Fibroblast of skin of right biceps (primary cell): ENCODE results near the gene PRAMEF12.
"Not testable (repeated sequence)": the region's sequence is repeated elsewhere in the genome, so short reads cannot be mapped to it uniquely, and the experiment has no call there.

Experiments used
- DNase-seq: peaks from one replicate; pipeline ENCODE4 v3.0.0-alpha.2; 2013

Gene PRAMEF12

DNA sequence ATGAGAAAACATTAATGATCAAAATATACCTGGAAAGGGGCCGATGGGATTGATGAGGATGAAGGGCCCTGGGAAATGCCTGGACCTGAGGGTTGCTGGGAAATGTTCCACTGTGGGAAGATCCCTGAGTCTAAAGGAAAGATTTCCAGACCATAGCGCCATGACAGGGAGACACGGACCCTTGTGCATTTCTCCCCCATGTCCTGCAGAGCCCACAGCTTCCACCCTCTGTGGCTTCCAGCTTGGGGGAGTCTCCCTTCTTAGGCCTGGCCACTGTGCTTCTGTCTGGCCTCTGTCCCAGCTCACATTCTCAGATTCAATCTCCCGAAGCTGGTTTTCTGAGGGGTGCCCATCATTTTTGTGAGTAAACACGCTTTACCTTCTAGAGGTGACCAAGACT is 1.0 kb upstream of the PRAMEF12 start:
- DNase-seq = no peak

DNA sequence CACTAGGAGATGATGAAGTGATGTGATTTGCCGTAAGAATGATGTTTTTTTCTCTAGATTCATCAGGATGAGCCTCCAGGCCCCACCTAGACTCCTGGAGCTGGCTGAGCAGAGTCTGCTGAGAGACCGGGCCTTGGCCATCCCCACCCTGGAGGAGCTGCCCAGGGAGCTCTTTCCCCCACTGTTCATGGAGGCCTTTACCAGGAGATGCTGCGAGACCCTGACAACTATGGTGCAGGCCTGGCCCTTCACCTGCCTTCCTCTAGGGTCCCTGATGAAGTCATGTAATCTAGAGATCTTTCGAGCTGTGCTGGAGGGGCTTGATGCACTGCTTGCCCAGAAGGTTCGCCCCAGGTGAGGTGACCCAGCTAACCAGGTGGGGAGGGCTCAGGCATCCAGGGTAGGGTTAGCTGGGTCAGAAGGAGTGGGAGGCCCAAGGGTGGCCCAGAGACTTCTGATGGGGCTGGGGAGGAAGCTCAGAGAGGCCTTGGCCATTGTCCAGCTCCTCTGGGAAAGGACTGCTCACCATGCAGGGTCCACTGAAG is 1.3 kb downstream of the PRAMEF12 start:
- no peak for DNase-seq

DNA sequence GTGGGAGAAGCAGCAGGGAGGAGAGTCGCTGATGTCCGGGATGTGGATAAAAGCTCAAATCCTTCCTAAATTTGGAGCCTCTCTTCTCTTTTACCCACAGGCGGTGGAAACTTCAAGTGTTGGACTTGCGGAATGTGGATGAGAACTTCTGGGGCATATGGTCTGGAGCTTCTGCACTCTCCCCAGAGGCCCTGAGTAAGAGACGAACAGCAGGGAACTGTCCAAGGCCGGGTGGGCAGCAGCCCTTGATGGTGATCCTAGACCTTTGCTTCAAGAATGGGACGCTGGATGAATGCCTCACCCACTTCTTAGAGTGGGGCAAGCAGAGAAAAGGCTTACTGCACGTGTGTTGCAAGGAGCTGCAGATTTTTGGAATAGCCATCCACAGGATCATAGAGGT is 1.9 kb downstream of the PRAMEF12 start:
- DNase-seq = no peak

DNA sequence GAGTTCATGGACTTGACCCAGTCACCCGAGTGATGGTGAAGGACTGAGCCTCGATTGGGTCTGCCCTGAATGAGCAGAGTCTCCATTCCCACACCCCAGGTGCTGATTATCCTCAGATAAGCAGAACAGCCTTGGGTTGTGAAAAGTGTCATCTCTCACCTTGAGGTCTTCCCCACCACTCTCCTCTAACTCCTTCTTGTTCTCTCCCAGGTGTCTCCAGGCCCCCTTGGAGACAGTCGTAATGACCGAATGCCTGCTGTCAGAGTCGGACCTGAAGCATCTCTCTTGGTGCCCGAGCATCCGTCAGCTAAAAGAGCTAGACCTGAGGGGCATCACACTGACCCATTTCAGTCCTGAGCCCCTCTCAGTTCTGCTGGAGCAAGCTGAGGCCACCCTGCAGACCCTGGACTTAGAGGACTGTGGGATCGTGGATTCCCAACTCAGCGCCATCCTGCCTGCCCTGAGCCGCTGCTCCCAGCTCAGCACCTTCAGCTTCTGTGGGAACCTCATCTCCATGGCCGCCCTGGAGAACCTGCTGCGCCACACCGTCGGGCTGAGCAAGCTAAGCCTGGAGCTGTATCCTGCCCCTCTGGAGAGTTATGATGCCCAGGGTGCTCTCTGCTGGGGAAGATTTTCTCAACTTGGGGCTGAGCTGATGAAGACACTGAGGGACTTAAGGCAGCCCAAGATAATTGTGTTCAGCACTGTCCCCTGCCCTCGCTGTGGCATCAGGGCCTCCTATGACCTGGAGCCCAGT is 3.4 kb downstream of the PRAMEF12 start:
- no peak for DNase-seq

DNA sequence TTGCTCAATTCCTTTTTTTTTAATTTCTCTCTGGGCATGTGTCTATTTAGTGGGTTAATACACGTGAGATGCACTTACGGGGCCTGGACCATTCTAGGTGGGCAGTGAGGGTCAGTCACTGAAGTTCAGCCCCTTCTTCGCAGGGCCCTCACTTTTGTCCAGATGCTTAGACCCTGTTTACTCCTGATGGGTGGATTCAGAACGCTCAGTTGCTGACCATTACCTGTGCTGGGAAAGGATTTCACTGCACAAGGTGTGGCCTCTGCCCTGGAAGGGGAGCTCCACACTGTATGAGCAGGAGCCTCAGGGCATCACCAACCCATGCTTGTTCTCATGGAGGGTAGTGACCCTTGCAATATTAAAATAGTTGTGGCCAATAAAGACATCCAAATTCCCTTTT is 4.5 kb downstream of the PRAMEF12 start:
- no peak for DNase-seq

DNA sequence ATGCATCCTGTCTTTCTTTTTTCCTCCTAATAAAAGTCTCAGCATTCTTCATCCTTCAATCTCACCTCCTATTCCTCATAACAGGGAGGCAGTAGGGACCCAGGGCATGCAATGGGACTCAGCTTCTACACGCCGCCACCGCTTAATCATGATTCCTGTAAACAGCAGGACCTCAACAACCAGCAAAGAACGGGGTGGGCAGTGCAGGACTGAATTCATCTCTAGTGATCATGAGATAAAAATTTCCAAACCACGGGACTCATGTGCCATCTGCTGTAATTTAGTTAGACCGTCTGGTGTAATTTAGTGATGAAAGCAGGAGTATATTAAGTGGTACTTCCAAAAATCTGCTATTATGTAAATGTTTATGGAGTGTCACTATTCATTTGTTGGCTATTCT is 5.4 kb downstream of the PRAMEF12 start:
- no peak for DNase-seq

DNA sequence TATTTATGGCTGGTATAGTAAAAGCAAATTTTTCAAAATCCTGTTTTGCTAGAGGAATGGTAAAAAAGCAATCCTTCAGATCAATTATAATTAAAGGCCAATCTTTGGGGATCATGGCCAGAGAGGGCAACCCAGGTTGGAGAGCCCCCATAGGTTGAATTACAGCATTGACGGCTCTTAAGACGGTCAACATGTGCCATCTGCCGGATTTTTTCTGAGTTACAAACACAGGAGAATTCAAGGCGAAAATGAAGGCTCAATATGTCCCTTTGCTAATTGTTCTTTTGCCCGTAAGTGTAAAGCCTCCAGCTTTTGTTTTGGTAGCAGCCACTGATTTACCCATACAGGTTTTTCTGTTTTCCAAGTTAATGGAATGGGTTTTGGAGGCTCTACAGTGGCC is 8.0 kb downstream of the PRAMEF12 start:
- DNase-seq = not testable (repeated sequence)

DNA sequence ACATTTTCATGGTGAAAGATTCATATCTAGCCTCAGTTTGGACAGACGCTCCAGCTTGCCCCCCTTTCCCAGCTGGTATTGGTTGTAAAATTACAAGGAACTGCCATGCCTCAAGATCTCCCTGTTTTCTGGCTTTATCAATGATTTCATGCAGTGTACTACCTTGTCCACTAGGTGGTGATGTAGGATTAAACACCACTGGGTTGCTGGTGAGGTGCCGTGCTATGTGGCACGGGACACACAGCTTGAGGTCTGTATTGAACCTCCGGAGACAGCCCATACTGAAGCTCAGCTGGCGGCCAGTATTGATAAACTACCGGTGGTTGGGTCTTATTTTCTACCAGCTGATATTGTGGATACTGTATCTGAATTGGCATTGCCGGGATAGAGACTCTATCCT is 10.2 kb downstream of the PRAMEF12 start:
- not testable (repeated sequence) for DNase-seq

DNA sequence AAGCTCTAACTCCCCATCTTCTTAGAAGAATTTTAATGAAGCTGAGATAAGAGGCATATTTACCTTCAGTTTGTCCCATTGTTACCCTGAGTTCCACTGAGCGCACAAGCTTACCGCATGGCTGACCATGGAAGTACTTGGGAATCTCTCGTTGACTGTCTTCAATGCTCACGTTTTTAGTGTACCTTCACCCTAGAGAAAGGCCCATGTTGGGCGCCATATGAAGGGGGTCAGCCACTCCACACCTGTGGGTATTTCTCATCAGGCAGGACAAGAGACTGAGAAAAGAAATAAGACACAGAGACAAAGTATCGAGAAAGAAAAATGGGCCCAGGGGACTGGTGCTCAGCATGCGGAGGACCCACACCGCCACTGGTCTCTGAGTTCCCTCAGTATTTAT is 11.2 kb downstream of the PRAMEF12 start:
- peak; percentile 6 for DNase-seq

DNA sequence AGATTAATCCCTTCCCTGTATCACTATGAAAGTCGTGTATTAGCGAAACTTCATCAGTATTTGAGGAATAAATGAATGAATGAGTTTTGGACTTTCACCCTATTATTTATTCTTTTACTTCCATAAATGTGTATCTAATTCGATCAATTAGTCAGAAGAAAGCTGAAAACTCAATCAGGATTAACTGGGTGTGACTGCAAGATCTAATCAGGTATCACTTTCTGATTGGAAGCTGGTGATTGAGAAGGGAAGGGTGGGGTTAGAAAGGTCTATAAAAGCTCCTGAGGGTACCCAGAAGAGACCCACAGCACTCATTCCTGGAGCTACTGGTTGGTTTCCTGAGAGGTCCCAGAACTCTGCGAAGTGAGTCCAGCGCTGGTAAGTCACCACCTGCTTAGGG is 17.6 kb downstream of the PRAMEF12 start, which contains the start of gene PRAMEF1:
PRAMEF1 (plus strand) TSS at position 301 of the 400 bp plus-strand sequence. CDS start 1,831 bp downstream, outside the sequence.
- not testable (repeated sequence) for DNase-seq

DNA sequence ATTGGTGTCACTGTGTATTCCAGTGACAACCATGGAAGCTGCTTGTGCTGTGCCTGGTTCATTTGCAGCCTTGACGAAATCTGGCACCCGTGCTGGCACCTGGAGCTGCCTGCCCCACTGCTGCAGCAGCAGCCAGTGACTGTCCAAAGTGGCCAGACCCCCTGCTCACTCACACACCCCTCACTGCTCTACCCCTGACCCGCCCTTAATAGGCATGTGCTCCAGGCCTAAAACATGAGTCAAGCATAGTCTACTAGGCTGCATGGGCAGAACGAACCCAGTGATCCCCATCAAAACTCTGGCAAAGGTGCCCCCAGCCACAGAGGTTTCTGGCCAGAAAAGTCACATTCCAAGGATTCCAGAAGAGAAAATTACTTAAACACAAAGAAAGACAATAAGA is 25.4 kb downstream of the PRAMEF12 start:
- no peak for DNase-seq

DNA sequence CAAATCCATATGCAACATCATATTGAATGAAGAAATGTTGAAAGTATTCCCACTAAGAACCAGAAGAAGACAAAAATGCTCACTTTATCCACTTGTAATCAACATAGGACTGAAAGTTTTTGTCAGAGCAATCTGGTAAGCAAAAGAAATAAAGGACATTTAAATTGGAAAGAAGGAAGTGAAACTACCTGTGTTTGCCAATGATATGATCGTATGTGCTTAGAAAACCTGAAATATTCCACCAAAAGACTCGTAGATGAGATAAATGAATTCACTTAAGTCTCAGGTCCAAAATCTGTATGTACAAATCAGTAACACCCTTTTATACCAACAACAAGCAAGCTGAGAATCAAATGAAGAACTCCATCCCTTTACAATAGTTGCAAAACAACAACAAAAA is 26.2 kb downstream of the PRAMEF12 start:
- no peak for DNase-seq

DNA sequence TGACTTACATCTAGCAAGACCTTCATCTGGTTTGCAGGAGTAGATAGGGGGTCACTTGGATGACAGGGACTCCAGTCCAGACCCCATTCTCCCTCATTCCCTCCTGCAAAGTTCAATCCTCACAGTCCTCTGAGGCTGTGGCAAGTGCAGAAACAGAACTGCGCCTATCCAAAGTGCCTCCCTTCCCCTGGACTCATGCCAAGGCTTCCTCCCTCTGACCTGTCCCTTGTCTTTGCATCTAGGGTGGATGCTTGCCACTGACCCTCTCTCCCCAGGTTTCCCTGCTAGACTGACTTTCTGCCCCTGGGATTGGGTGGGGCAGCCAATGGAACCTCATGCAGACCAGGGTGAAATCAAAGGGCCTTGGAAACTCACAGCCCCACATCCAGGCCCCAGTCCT is 36.4 kb downstream of the PRAMEF12 start:
- DNase-seq = no peak

DNA sequence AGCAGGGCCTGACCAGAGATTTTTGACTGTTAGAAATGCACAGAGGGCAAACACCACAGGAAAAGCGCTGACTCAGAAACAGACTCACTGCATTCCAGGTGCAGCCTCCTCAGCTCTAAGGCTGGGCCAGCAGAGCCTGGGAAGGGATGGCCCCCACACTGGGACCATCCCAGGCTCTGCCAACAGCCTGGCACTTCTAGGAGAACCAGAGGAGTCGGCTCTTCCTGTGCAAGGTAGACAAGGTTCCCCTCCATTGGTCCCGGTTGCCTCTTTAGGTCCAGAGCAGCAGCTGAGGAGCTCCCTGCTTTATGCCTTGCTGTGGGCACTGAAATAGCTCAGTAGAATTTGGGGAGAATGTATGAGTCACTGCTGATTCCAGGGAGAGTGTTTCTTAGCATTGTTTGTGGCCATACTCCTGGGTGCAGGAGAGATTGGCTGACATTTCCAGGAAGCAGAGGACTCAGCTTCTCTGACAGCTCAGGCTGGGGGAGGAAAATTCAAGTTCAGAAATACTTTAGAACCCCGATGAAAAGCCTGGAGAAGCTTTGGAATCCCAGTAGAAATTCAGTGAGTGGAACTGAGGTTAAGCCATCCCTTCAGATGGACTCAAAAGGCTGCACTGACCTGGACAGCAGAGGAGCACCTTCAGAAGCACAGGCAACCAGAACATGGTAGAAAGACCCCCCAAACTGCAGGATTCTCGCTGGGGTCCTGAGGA is 37.3 kb downstream of the PRAMEF12 start:
- DNase-seq = peak; percentile 72

DNA sequence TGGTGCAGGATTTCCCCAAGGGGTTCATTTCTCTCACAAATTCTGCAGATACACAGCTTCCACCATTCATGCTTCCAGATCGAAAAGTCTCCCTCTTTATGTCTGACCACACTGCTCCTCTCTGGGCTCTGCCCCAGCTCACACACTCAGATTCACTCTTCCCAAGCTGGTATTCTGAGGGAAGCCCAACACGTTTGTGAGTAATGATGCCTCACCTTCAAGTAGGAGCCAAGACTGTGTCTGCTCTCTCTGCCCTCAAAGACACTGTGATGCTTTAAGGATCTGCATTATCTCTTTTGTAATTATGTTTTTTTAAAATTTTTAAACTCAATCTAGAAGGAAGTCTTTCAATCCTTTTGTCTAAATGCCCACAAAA is 37.9 kb downstream of the PRAMEF12 start:
- DNase-seq = peak; percentile 33

DNA sequence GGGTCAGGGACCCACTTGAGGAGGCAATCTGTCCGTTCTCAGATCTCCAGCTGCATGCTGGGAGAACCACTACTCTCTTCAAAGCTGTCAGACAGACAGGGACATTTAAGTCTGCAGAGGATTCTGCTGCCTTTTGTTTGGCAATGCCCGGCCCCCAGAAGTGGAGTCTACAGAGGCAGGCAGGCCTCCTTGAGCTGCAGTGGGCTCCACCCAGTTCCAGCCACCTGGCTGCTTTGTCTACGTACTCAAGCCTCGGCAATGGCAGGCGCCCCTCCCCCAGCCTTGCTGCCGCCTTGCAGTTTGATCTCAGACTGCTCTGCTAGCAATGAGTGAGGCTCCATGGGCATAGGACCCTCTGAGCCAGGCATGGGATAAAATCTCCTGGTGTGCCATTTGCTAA is 45.5 kb downstream of the PRAMEF12 start:
- not testable (repeated sequence) for DNase-seq
